Measurements from ENCODE around the gene SAP30.

The SAP30 gene

DNA sequence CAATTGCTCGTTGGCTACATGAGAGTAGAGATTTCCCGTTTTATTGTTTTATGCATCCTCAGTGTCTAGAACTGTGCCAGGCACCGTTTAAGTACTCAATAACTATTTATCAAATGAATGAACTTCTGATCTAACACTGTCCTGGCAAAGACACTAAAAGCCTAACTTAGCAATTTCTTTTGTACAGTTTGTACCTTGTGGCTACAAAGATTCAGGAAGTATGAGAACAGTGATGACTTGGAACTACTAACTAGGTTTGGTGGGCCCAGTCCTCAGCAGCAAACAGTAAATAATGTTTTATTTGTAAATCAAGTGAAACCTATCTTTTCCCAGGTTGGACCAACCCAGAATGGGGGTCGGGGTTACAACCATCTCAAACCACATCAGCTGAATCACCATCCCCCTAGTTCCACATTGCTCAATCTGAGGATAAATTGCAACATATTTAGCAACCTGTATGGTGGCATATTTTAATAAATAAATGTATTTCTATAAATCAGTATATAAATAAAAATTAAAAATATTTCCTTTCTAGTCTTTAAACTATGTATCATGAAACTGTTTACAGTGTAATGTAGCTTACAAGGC is 40.4 kb downstream of the SAP30 start:
- no peak for FAIRE-seq

GRCh38 chr4:173413036-173413435 is 42.3 kb downstream of the SAP30 start:
- FAIRE-seq (no peak), DNase-seq (ENCODE audit: insufficient read length, low spot score) (no peak)

More for the DNA sequence above, 40.4 kb downstream of the SAP30 start:
- no peak for DNase-seq (ENCODE audit: insufficient read length, low spot score)

- DNase-seq (ENCODE audit: insufficient read length, low spot score), result no peak
- no peak for FAIRE-seq
Measured at GRCh38 chr4:173414456-173414855, 43.7 kb downstream of the SAP30 start.

DNA sequence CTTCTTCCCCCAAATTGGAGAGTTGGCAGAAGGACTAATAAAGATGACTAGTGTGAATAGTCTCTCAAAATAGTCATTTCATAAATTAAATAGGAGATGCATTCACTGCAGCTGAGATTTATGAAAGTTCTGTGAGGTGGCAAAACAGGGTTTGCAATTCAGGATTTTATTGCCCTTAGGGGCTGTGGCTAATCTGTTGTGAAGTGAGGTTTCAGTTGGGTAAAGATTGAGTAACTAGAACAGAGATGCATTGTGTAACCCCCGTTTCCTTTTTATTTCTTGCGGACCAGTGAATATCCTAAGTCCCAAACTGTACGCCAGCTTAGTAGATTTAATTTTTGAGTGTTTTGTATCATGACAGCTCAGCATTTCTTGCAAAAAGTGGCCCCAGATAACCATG is 44.3 kb downstream of the SAP30 start:
- no peak for DNase-seq (ENCODE audit: insufficient read length, low spot score)

GRCh38 chr4:173415885-173416653 is 45.3 kb downstream of the SAP30 start:
- DNase-seq (ENCODE audit: insufficient read length, low spot score), result no peak
- no peak for FAIRE-seq

More for the DNA sequence above, 44.3 kb downstream of the SAP30 start:
- no peak for FAIRE-seq

- DNase-seq (ENCODE audit: insufficient read length, low spot score), result no peak
- no peak for FAIRE-seq
Measured at GRCh38 chr4:173417833-173418232, 47.1 kb downstream of the SAP30 start.

GRCh38 chr4:173418639-173419038 is 47.9 kb downstream of the SAP30 start:
- FAIRE-seq (no peak), DNase-seq (ENCODE audit: insufficient read length, low spot score) (no peak)

DNA sequence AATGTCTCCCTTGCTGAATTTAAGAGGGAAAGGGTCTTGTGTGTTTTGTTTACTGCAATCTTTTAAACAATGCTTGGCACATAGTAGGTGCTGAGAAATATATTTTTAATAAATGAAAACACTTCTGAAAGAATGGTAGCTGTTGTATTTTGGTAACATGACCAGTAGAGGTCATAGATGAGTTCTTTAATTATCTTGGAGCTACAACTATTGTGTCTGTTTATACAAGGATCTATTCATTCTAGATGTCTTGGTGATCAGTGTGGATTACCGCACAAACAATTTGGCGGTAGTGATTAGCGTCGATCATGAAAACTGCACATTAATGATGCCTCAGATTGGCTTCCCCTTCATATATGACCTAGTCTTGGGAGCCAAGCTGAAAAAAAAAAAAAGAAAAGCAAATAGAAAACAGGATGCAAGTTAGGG is 49.6 kb downstream of the SAP30 start:
- no peak for DNase-seq (ENCODE audit: insufficient read length, low spot score)
- peak; percentile 42 for FAIRE-seq

DNA sequence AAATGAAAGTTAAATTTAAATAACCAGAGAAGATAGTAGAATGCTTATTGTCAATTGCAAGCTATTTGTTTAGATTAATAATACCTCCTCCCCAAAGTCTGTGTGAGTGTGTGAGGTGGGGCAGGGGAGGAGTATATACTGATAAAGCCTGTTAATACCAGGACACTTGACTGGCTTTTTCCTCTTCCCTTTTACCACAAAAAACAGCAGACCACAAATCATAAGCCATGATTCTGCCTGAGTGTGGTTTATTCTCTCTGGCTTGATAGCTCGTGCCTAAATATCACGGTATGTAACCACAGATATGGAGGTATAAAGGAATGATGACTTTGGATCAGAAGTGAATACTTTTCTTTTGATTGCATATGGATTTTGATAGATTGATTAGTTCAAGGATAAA is 50.0 kb downstream of the SAP30 start:
- DNase-seq (ENCODE audit: insufficient read length, low spot score), result no peak
- no peak for FAIRE-seq

DNA sequence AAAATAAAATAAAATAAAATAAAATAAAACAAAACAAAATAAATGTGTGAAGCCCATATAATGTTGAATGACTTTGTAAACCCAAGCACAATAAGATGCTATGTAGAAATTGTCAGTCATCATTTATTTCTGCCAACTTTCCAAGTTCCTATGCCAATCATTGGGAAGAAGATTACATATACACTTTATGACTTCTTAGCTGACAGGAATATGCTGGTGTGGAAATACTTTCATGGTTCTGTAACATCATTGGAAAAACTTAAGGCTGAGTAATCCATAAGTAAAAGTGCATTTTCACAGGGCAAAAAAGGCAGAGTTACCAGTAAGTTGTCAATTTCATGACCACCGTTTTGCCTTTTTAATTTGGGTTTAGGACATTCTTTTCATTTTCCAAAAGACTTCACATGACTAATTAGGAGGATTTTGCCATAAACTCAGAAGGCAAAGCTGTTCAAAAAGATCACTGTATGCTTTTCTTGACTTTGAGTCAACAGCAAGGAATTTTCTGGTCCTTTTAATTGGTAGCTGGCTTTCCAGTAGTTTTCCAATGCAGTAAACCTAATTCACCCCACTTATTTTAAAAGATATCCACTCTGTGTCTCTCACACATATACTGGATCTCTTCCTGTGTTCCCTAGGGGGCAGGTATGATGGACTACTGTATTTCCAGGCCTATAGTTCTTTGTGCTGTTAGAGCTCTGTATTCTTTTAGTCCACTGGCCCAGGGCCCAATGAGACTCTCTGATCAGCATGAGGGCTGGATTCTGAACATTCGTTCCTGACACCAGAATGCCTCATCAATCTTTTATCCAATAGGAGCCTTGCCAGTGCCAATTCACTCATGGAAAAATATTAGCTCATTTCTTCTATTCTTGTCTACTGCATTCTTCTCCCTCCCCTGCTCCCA is 54.4 kb downstream of the SAP30 start:
- DNase-seq (ENCODE audit: insufficient read length, low spot score) (no peak), FAIRE-seq (no peak)

DNA sequence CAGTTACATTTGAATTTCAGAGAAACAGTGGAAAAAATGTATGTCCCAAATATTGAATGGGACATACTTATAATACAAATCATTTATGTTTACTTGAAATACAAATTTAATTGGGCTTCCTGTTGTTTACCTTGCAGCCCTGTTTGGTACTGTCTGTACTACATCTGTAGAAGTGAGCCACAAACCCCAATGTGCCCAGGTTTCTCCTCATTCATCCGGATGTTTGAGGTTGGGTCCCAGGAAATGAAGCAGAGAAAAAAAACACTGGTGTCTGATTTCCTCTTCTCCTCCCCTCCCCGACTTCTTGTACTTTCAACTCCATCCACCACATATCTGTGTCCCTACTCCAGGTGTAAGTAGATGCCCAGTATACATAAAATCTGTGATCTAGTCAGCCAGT is 55.3 kb downstream of the SAP30 start:
- no peak for DNase-seq (ENCODE audit: insufficient read length, low spot score)
- FAIRE-seq, result no peak

All from GM19239 (cell line).